Loucy (cell line): Measurements from ENCODE around the gene MYBPHL.

Source experiments
- H2AFZ ChIP-seq: fragments of 200-600 bp; sonication (generic); 2 replicates; pipeline ENCODE4 v1.6.0; 2016; ENCODE audit warnings: antibody characterized with exemption, mild to moderate bottlenecking, low read length, moderate library complexity
- H3F3A ChIP-seq: fragments of 200-600 bp; 2 replicates; pipeline ENCODE4 v1.6.0; 2016; ENCODE audit warnings: antibody characterized with exemption, low read depth, mild to moderate bottlenecking
- H3K27me3 ChIP-seq: fragments of 200-600 bp; sonication (generic); 2 replicates; pipeline ENCODE4 v1.6.1; 2014; ENCODE audit warnings: low read length, mild to moderate bottlenecking; ENCODE audit not compliant: insufficient read depth, poor library complexity, severe bottlenecking
- H3K36me3 ChIP-seq: fragments of 200-600 bp; sonication (generic); 2 replicates; pipeline ENCODE4 v1.6.1; 2016; ENCODE audit warnings: low read length; ENCODE audit not compliant: insufficient read depth
- H3K4me1 ChIP-seq: fragments of 200-600 bp; sonication (generic); 2 replicates; pipeline ENCODE4 v1.5.1; 2014; ENCODE audit warnings: low read length, mild to moderate bottlenecking; ENCODE audit not compliant: insufficient read depth, poor library complexity, severe bottlenecking
- H3K4me2 ChIP-seq: fragments of 200-600 bp; sonication (generic); 2 replicates; pipeline ENCODE4 v1.6.0; 2014; ENCODE audit warnings: antibody characterized with exemption, low read length, low read depth, mild to moderate bottlenecking; ENCODE audit not compliant: poor library complexity, severe bottlenecking
- H3K4me3 ChIP-seq: fragments of 200-600 bp; sonication (generic); 2 replicates; pipeline ENCODE4 v1.5.1; 2014; ENCODE audit warnings: low read length, mild to moderate bottlenecking, mixed read lengths; ENCODE audit not compliant: poor library complexity, severe bottlenecking
- H3K79me2 ChIP-seq: fragments of 200-600 bp; sonication (generic); 2 replicates; pipeline ENCODE4 v1.6.1; 2014; ENCODE audit warnings: low read length; ENCODE audit not compliant: insufficient read depth
- H3K9ac ChIP-seq: fragments of 200-600 bp; sonication (generic); 2 replicates; pipeline ENCODE4 v1.6.0; 2014; ENCODE audit warnings: mild to moderate bottlenecking, low read depth, low read length, moderate library complexity; ENCODE audit not compliant: poor library complexity, severe bottlenecking
- H3K9me2 ChIP-seq: fragments of 200-600 bp; sonication (generic); replicated peaks from 2 replicates; pipeline ENCODE4 v1.6.1; 2016; ENCODE audit warnings: low read depth, low read length, mixed read lengths
- H3K9me3 ChIP-seq: fragments of 200-600 bp; sonication (generic); 2 replicates; pipeline ENCODE4 v1.6.1; 2014; ENCODE audit warnings: mild to moderate bottlenecking, antibody characterized with exemption, low read length, low read depth; ENCODE audit not compliant: insufficient read depth
- H4K20me1 ChIP-seq: fragments of 200-600 bp; sonication (generic); 2 replicates; pipeline ENCODE4 v1.6.0; 2014; ENCODE audit warnings: antibody characterized with exemption, low read length, mild to moderate bottlenecking; ENCODE audit not compliant: insufficient read depth, poor library complexity, severe bottlenecking
- CTCF ChIP-seq: fragments of 200-600 bp; sonication (generic); conservative IDR thresholded peaks from 2 replicates; pipeline ENCODE4 v1.5.1; 2014; ENCODE audit warnings: mild to moderate bottlenecking, antibody characterized with exemption, low read length
- EZH2phosphoT487 ChIP-seq: fragments of 200-600 bp; IDR thresholded peaks from 2 replicates; pipeline ENCODE4 v1.6.1; 2018; ENCODE audit warnings: antibody characterized with exemption, mild to moderate bottlenecking, moderate library complexity, borderline replicate concordance

The MYBPHL gene

GRCh38 chr1:109271458-109271857 is 35.4 kb downstream of the MYBPHL start:
- no peaks in the 10 kb centered on the region for H3K36me3 ChIP-seq

GRCh38 chr1:109270623-109271317 is 36.0 kb downstream of the MYBPHL start:
- Histone ChIP-seq H3K4me2 (no peak overlapping the region), H3K4me3 (no peak overlapping the region), H2AFZ (no peak overlapping the region), H3K36me3 (no peaks in the 10 kb centered on the region), H4K20me1 (no peaks in the 10 kb centered on the region), H3F3A (no peaks in the 10 kb centered on the region), H3K9me2 (no peaks in the 10 kb centered on the region), H3K9me3 (no peaks in the 10 kb centered on the region), H3K79me2 (no peaks in the 10 kb centered on the region), H3K4me1 (no peaks in the 10 kb centered on the region), H3K27me3 (no peaks in the 10 kb centered on the region), H3K9ac (no peak overlapping the region)
- TF ChIP-seq EZH2phosphoT487 (no peak), CTCF (no peak)

More at GRCh38 chr1:109271458-109271857, 35.4 kb downstream of the MYBPHL start:
- Histone ChIP-seq H3K4me3 (no peak overlapping the region), H3K4me1 (no peaks in the 10 kb centered on the region), H4K20me1 (no peaks in the 10 kb centered on the region), H3K9ac (no peak overlapping the region), H3K9me3 (no peaks in the 10 kb centered on the region), H3F3A (no peaks in the 10 kb centered on the region), H3K4me2 (no peak overlapping the region), H2AFZ (no peak overlapping the region), H3K27me3 (no peaks in the 10 kb centered on the region), H3K9me2 (no peaks in the 10 kb centered on the region), H3K79me2 (no peaks in the 10 kb centered on the region)
- TF ChIP-seq CTCF, result no peak
- no peak for TF ChIP-seq EZH2phosphoT487

- H3K4me2 ChIP-seq, result no peak overlapping the region
- H3K36me3 ChIP-seq, result no peaks in the 10 kb centered on the region
- no peaks in the 10 kb centered on the region for H3K4me1 ChIP-seq
- TF ChIP-seq EZH2phosphoT487 (no peak), CTCF (no peak)
- no peaks in the 10 kb centered on the region for H3F3A ChIP-seq
- no peaks in the 10 kb centered on the region for H3K27me3 ChIP-seq
- no peak overlapping the region for H3K9ac ChIP-seq
- H3K4me3 ChIP-seq, result no peak overlapping the region
- no peaks in the 10 kb centered on the region for H3K79me2 ChIP-seq
- H3K9me2 ChIP-seq, result no peaks in the 10 kb centered on the region
- no peaks in the 10 kb centered on the region for H3K9me3 ChIP-seq
- H2AFZ ChIP-seq, result no peak overlapping the region
- no peaks in the 10 kb centered on the region for H4K20me1 ChIP-seq
These were observed 36.7 kb downstream of the MYBPHL start for GRCh38 chr1:109269981-109270622.
